H1 (cell line): ENCODE measurements around the gene TPRKB. TPM values are rescaled to one million over a fixed set of nuclear protein-coding genes. Genes with fewer than 3 reads are reported as not detected.

Experiments used
- CTCF ChIA-PET: fragments of 300-600 bp; sonication (Branson Sonifier 250); formaldehyde crosslinking; loops from one replicate; lab custom pipeline; 2021; ENCODE audit not compliant: partially characterized antibody; lab: Charles Lee
- POLR2A ChIA-PET: fragments of 300-600 bp; sonication (Branson Sonifier 250); formaldehyde crosslinking; loops from one replicate; lab custom pipeline; 2021; ENCODE audit warnings: inconsistent platforms; ENCODE audit not compliant: partially characterized antibody; lab: Charles Lee
- DNase-seq, 2 experiments: peaks; one replicate each; pipeline versions ENCODE4 v3.0.0 to v3.0.0-alpha.2; 2010 to 2022; ENCODE audit warnings: low spot score in 2 of 2, low read depth in 1 of 2, mixed read lengths in 1 of 2
- FAIRE-seq: peaks from 2 replicates; lab custom pipeline; 2011; peaks lifted over from hg19 to GRCh38; lab: Jason Lieb, UNC
- H2AFZ ChIP-seq: 2 replicates; pipeline ENCODE4 v1.8.1; 2012; ENCODE audit warnings: low read length, inconsistent platforms
- H2AK5ac ChIP-seq: 2 replicates; pipeline ENCODE4 v1.6.1; 2013; ENCODE audit warnings: low read depth, low read length
- H2BK120ac ChIP-seq: replicated peaks from 2 replicates; pipeline ENCODE3; 2013; ENCODE audit warnings: low read depth, low read length, inconsistent platforms
- H2BK12ac ChIP-seq: 2 replicates; pipeline ENCODE4 v1.6.1; 2013; ENCODE audit warnings: low read depth, low read length
- H2BK15ac ChIP-seq: 2 replicates; pipeline ENCODE4 v1.6.1; 2013; ENCODE audit warnings: low read length
- H2BK20ac ChIP-seq: 2 replicates; pipeline ENCODE4 v1.6.1; 2013; ENCODE audit warnings: low read length
- H2BK5ac ChIP-seq: 2 replicates; pipeline ENCODE4 v1.6.1; 2013; ENCODE audit warnings: low read depth, low read length
- H3K14ac ChIP-seq: 2 replicates; pipeline ENCODE4 v1.6.1; 2013; ENCODE audit warnings: inconsistent platforms; ENCODE audit not compliant: insufficient read length
- H3K18ac ChIP-seq: 2 replicates; pipeline ENCODE4 v1.6.1; 2013; ENCODE audit warnings: low read length; ENCODE audit errors: extremely low read depth
- H3K23ac ChIP-seq: 2 replicates; pipeline ENCODE4 v1.6.1; 2013; ENCODE audit warnings: inconsistent platforms; ENCODE audit not compliant: insufficient read length
- H3K23me2 ChIP-seq: 2 replicates; pipeline ENCODE4 v1.6.1; 2013; ENCODE audit warnings: low read depth, low read length
- H3K27ac ChIP-seq: 2 replicates; pipeline ENCODE4 v1.6.1; 2011; ENCODE audit warnings: low read depth, low read length, inconsistent platforms
- H3K27me3 ChIP-seq, 4 experiments: replicated peaks in 1 of 4; 1 replicate in 1 of 4; 2 replicates in 3 of 4; pipeline versions ENCODE4 v1.6.1 to v1.8.1; 2011 to 2013; ENCODE audit warnings: low read length in 3 of 4, mild to moderate bottlenecking in 3 of 4, inconsistent platforms in 2 of 4, mixed read lengths in 2 of 4, moderate library complexity in 1 of 4; ENCODE audit not compliant: control insufficient read depth in 3 of 4, insufficient read depth in 3 of 4; ENCODE audit errors: extremely low read depth in 1 of 4
- H3K36me3 ChIP-seq, 4 experiments: 2 replicates each; pipeline versions ENCODE4 v1.6.1 to v1.8.1; 2011 to 2013; ENCODE audit warnings: mild to moderate bottlenecking in 4 of 4, low read length in 3 of 4, moderate library complexity in 2 of 4, control low read depth in 1 of 4, inconsistent platforms in 1 of 4; ENCODE audit not compliant: insufficient read depth in 4 of 4, control insufficient read depth in 2 of 4
- H3K4ac ChIP-seq: replicated peaks from 2 replicates; pipeline ENCODE3; 2013; ENCODE audit warnings: low read length, low read depth, mixed read lengths, inconsistent platforms; ENCODE audit not compliant: insufficient read length
- H3K4me1 ChIP-seq, 4 experiments: replicated peaks in 1 of 4; 1 replicate in 1 of 4; 2 replicates in 3 of 4; pipeline versions ENCODE4 v1.6.1 to v1.8.1; 2011 to 2013; ENCODE audit warnings: low read length in 3 of 4, inconsistent platforms in 2 of 4, mixed read lengths in 1 of 4; ENCODE audit not compliant: insufficient read depth in 4 of 4, control insufficient read depth in 3 of 4
- H3K4me2 ChIP-seq, 2 experiments: 2 replicates each; pipeline versions ENCODE4 v1.6.1 to v1.8.1; 2011 to 2013; ENCODE audit warnings: low read depth in 2 of 2, low read length in 2 of 2, control low read depth in 1 of 2, inconsistent platforms in 1 of 2, mild to moderate bottlenecking in 1 of 2; ENCODE audit not compliant: insufficient read depth in 1 of 2
- H3K4me3 ChIP-seq, 4 experiments: fragments of 200-600, 300-600 bp in 1 of 4; sonication (generic), shearing (Covaris generic), sonication (Bioruptor Twin) in 1 of 4; 2 replicates each; pipeline versions ENCODE4 v1.5.1 to v1.8.1; 2011 to 2016; ENCODE audit warnings: low read length in 4 of 4, low read depth in 3 of 4, control low read depth in 2 of 4, inconsistent platforms in 2 of 4, mild to moderate bottlenecking in 2 of 4, mixed read lengths in 1 of 4, moderate library complexity in 1 of 4; ENCODE audit not compliant: insufficient read depth in 2 of 4; ENCODE audit errors: extremely low read depth in 1 of 4
- H3K56ac ChIP-seq: replicated peaks from 2 replicates; pipeline ENCODE3; 2013; ENCODE audit warnings: low read depth, mild to moderate bottlenecking, mixed read lengths, low read length, inconsistent platforms; ENCODE audit not compliant: insufficient read length
- H3K79me1 ChIP-seq: 2 replicates; pipeline ENCODE4 v1.6.1; 2013; ENCODE audit warnings: low read depth, low read length, control low read depth
- H3K79me2 ChIP-seq, 2 experiments: 2 replicates each; pipeline versions ENCODE4 v1.6.1 to v1.8.1; 2012 to 2013; ENCODE audit warnings: low read length in 2 of 2, mild to moderate bottlenecking in 2 of 2, inconsistent platforms in 1 of 2; ENCODE audit not compliant: insufficient read depth in 2 of 2, control insufficient read depth in 1 of 2
- H3K9ac ChIP-seq, 4 experiments: replicated peaks in 1 of 4; 1 replicate in 1 of 4; 2 replicates in 3 of 4; pipeline versions ENCODE4 v1.6.1 to v1.8.1; 2011 to 2013; ENCODE audit warnings: low read depth in 3 of 4, low read length in 3 of 4, control low read depth in 2 of 4, mild to moderate bottlenecking in 2 of 4, moderate library complexity in 2 of 4, inconsistent platforms in 1 of 4; ENCODE audit errors: extremely low read depth in 1 of 4
- H3K9me3 ChIP-seq, 2 experiments: 2 replicates each; pipeline versions ENCODE4 v1.6.1 to v1.8.1; 2012 to 2013; ENCODE audit warnings: mild to moderate bottlenecking in 2 of 2, moderate library complexity in 2 of 2, control low read depth in 1 of 2, inconsistent platforms in 1 of 2, low read depth in 1 of 2, low read length in 1 of 2, mixed read lengths in 1 of 2; ENCODE audit not compliant: insufficient read depth in 2 of 2
- H4K20me1 ChIP-seq, 2 experiments: replicated peaks in 1 of 2; 2 replicates each; pipeline versions ENCODE3 to v1.8.1; 2011 to 2013; ENCODE audit warnings: inconsistent platforms in 2 of 2, low read length in 2 of 2, mild to moderate bottlenecking in 1 of 2; ENCODE audit not compliant: insufficient read depth in 2 of 2, control insufficient read depth in 1 of 2
- H4K5ac ChIP-seq: 2 replicates; pipeline ENCODE4 v1.6.1; 2013; ENCODE audit warnings: low read length, low read depth, mixed read lengths, inconsistent platforms; ENCODE audit not compliant: insufficient read length
- H4K8ac ChIP-seq: 2 replicates; pipeline ENCODE4 v1.8.0; 2013; ENCODE audit warnings: mild to moderate bottlenecking, moderate library complexity, low read length, inconsistent platforms; ENCODE audit not compliant: insufficient read depth; ENCODE audit errors: extremely low read depth
- H4K91ac ChIP-seq: replicated peaks from 2 replicates; pipeline ENCODE3; 2013; ENCODE audit warnings: low read length, mixed read lengths, inconsistent platforms; ENCODE audit not compliant: insufficient read length
- YY1 ChIP-seq: IDR thresholded peaks from 2 replicates; pipeline ENCODE4 v1.6.1; 2011; ENCODE audit warnings: low read depth, mild to moderate bottlenecking, low read length
- ZNF274 ChIP-seq: IDR thresholded peaks from 2 replicates; pipeline ENCODE4 v1.7.0; 2012; ENCODE audit warnings: low read length, borderline replicate concordance; ENCODE audit errors: extremely low read depth
- WGBS, 2 experiments: shearing (Covaris generic) in 1 of 2; methylation state at CpG; one replicate each; pipeline versions ENCODE4 v1.1.6 to v1.1.7; 2013 to 2015; ENCODE audit warnings: low lambda C conversion rate in 2 of 2, mixed read lengths in 2 of 2, inconsistent platforms in 1 of 2, low coverage in 1 of 2, missing lambda C conversion rate in 1 of 2; ENCODE audit not compliant: insufficient replicate concordance in 2 of 2, insufficient coverage in 1 of 2, insufficient read length in 1 of 2; ENCODE audit errors: extremely low coverage in 1 of 2, missing lambda C conversion rate in 1 of 2; 5-methylcytosine and 5-hydroxymethylcytosine counted together
- polyA plus RNA-seq, 7 experiments: library from polyadenylated mRNA; depleted of rRNA in 3 of 7; stranded (reverse) in 5 of 7; unstranded in 2 of 7; fragments of >200 nt in 5 of 7; fragments of 200-250 nt in 2 of 7; gene quantifications; 1 replicate in 5 of 7; 2 replicates in 1 of 7; 4 replicates in 1 of 7; pipeline versions ENCODE4 v1.2.1 to v1.2.3, GENCODE V29; 2011 to 2013; ENCODE audit warnings: missing spikeins in 2 of 7, mixed read lengths in 2 of 7
- total RNA-seq: library from RNA; stranded (reverse); fragmentation: NEBNext Ultra II Directional; extraction: Animal tissue kit (Norgen Biotek cat#: 25700); gene quantifications from 2 replicates; pipeline ENCODE4 v1.2.1, GENCODE V29; 2021

TPRKB gene
- total and polyA plus RNA-seq, 2 of the 8 experiments (the other 6 are each of a cell fraction or from before 2014, with no cell fraction given) = 40.3 to 41.6 TPM

- Histone ChIP-seq H3K4me3 (no peak overlapping the region), H3K27me3 (no peaks in the 10 kb centered on the region; a peak in 1 of 7 replicates), H3K23ac (no peak overlapping the region), H3K36me3 (no peaks in the 10 kb centered on the region), H3K4me2 (no peak overlapping the region), H3K9me3 (peaks cover 7% of the 10 kb centered on the region in 2 experiments; a peak in 3 of 4 replicates), H2AK5ac (no peak overlapping the region), H3K18ac (no peak overlapping the region), H4K91ac (no peak overlapping the region), H4K5ac (no peak overlapping the region), H3K79me1 (no peaks in the 10 kb centered on the region), H3K4ac (no peak overlapping the region), H4K20me1 (no peaks in the 10 kb centered on the region), H2AFZ (no peak overlapping the region), H3K56ac (no peak overlapping the region), H3K14ac (no peak overlapping the region), H2BK20ac (no peak overlapping the region), H3K23me2 (no peaks in the 10 kb centered on the region), H2BK5ac (no peak overlapping the region), H4K8ac (no peak overlapping the region), H2BK12ac (no peak overlapping the region), H3K27ac (no peak overlapping the region), H3K4me1 (no peaks in the 10 kb centered on the region), H2BK120ac (no peak overlapping the region), H3K9ac (no peak overlapping the region), H2BK15ac (no peak overlapping the region), H3K79me2 (no peaks in the 10 kb centered on the region)
- ChIA-PET POLR2A (no interaction called here), CTCF (no interaction called here)
- WGBS, 2 experiments = 86% methylated on average over 2 of the region's 2 CpGs; no CpG with 5 or more reads in 1 of the 2 experiments
- peak; percentile 48; the same call in 1 of the 2 replicates for TF ChIP-seq ZNF274
- TF ChIP-seq YY1 = no peak
- DNase-seq (no peak), FAIRE-seq (no peak)
These were observed 23.1 kb downstream of the TPRKB start for GRCh38 chr2:73714091-73714490.
